Testis (tissue), 2 donors: Measurements from ENCODE around the gene SH2D6.

Source experiments
- POLR2A ChIP-seq: fragments of 450-650 bp; IDR thresholded peaks from one replicate; pipeline ENCODE4 v1.6.1; 2017; ENCODE audit warnings: antibody characterized with exemption, mild to moderate bottlenecking, moderate library complexity
- TF ChIP-seq, protein P1 (sequence below), 3 experiments: fragments of 450-650 bp in 2 of 3; fragments of 200-600 bp in 1 of 3; sonication (generic) in 1 of 3; IDR thresholded peaks; one replicate each; pipeline ENCODE4 v1.5.1; 2016 to 2019; ENCODE audit warnings: antibody characterized with exemption in 3 of 3, mild to moderate bottlenecking in 2 of 3, moderate library complexity in 1 of 3

DNA sequence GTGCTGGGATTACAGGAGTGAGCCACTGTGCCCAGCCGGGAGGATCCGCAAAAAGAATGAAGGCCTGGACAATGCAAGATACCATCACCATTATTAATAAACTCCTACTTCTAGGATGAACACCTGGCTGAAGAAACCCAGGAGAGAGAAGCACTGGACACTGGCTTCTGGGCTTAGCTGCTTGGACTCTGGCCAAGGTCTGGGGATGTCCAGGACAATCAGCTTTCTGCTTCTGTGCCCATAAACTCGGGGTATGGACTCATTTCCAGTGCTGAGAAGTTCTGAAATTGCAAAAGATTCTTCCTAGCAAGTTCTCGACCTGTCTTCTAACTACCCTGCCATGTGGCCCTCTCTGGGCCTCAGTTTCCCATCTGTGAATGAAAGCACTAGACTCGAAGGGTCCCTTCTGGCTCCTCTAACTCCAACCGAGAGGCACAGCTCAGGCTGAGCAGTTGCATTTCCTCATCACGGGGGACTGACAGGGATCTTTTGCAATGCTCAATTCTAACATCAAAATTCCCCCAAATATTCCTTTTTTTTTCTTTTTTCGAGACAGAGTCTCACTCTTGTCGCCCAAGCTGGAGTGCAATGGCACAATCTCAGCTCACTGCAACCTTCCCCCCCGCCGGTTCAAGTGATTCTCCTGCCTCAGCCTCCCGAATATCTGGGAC is 2.4 kb upstream of the SH2D6 start:
- no peak for TF ChIP-seq POLR2A
- TF ChIP-seq, protein P1, sequence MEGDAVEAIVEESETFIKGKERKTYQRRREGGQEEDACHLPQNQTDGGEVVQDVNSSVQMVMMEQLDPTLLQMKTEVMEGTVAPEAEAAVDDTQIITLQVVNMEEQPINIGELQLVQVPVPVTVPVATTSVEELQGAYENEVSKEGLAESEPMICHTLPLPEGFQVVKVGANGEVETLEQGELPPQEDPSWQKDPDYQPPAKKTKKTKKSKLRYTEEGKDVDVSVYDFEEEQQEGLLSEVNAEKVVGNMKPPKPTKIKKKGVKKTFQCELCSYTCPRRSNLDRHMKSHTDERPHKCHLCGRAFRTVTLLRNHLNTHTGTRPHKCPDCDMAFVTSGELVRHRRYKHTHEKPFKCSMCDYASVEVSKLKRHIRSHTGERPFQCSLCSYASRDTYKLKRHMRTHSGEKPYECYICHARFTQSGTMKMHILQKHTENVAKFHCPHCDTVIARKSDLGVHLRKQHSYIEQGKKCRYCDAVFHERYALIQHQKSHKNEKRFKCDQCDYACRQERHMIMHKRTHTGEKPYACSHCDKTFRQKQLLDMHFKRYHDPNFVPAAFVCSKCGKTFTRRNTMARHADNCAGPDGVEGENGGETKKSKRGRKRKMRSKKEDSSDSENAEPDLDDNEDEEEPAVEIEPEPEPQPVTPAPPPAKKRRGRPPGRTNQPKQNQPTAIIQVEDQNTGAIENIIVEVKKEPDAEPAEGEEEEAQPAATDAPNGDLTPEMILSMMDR (IDR thresholded peaks at IDR 0.05): no peak
